ENCODE data around the gene DTL. TPM values are rescaled to one million over a fixed set of nuclear protein-coding genes. Genes with fewer than 3 reads are reported as not detected.
A peak's percentile ranks its signal among the peaks of the same experiment; 100 is the strongest.

DTL gene
- total RNA-seq, 1 donor from 2014 or later, result 0.43 TPM

- intact Hi-C loops (cut with DNase I), result no loop called here
- ATAC-seq (ENCODE audit: poor library complexity), result no peak
Observed at GRCh38 chr1:212118167-212118871, 82.8 kb downstream of the DTL start.

GRCh38 chr1:212118872-212119260 is 83.3 kb downstream of the DTL start:
- no peak for DNase-seq
- ATAC-seq (ENCODE audit: poor library complexity), result no peak
- intact Hi-C loops (cut with DNase I), result no loop called here

More at GRCh38 chr1:212118167-212118871, 82.8 kb downstream of the DTL start:
- no peak for DNase-seq

- intact Hi-C loops (cut with DNase I), result no loop called here
- DNase-seq (peak; percentile 58), ATAC-seq (ENCODE audit: poor library complexity) (peak; percentile 95)
Observed at GRCh38 chr1:212119397-212119837, 83.9 kb downstream of the DTL start.

GRCh38 chr1:212119863-212120262 is 84.3 kb downstream of the DTL start:
- intact Hi-C loops (cut with DNase I), result no loop called here
- DNase-seq, result no peak

GRCh38 chr1:212121779-212122178 is 86.2 kb downstream of the DTL start:
- no peak for ATAC-seq (ENCODE audit: poor library complexity)
- intact Hi-C loops (cut with DNase I), result no loop called here

More at GRCh38 chr1:212119863-212120262, 84.3 kb downstream of the DTL start:
- peak; percentile 19 for ATAC-seq (ENCODE audit: poor library complexity)

GRCh38 chr1:212124690-212125582 is 89.4 kb downstream of the DTL start:
- ATAC-seq (ENCODE audit: poor library complexity) (peak; percentile 50), DNase-seq (no peak)
- intact Hi-C loops (cut with DNase I), result no loop called here

More at GRCh38 chr1:212121779-212122178, 86.2 kb downstream of the DTL start:
- no peak for DNase-seq

- ATAC-seq (ENCODE audit: poor library complexity), result no peak
- intact Hi-C loops (cut with DNase I), result no loop called here
- no peak for DNase-seq
Observed at GRCh38 chr1:212125654-212126053, 90.1 kb downstream of the DTL start.

GRCh38 chr1:212127221-212127620 is 91.7 kb downstream of the DTL start:
- no peak for DNase-seq
- intact Hi-C loops (cut with DNase I), result no loop called here
- ATAC-seq (ENCODE audit: poor library complexity), result no peak

GRCh38 chr1:212129781-212130180 is 94.2 kb downstream of the DTL start:
- DNase-seq (no peak), ATAC-seq (ENCODE audit: poor library complexity) (no peak)
- intact Hi-C loops (cut with DNase I), result no loop called here

GRCh38 chr1:212132025-212132424 is 96.5 kb downstream of the DTL start:
- no peak for ATAC-seq (ENCODE audit: poor library complexity)
- intact Hi-C loops (cut with DNase I), result no loop called here
- DNase-seq, result no peak

GRCh38 chr1:212133319-212133718 is 97.8 kb downstream of the DTL start:
- intact Hi-C loops (cut with DNase I), result no loop called here
- ATAC-seq (ENCODE audit: poor library complexity) (no peak), DNase-seq (no peak)

GRCh38 chr1:212135166-212135565 is 99.6 kb downstream of the DTL start:
- DNase-seq, result no peak
- no peak for ATAC-seq (ENCODE audit: poor library complexity)
- intact Hi-C loops (cut with DNase I), result no loop called here

GRCh38 chr1:212137854-212138253 is 102.3 kb downstream of the DTL start:
- DNase-seq, result no peak
- intact Hi-C loops (cut with DNase I), result no loop called here
- no peak for ATAC-seq (ENCODE audit: poor library complexity)

GRCh38 chr1:212138457-212138856 is 102.9 kb downstream of the DTL start:
- no peak for ATAC-seq (ENCODE audit: poor library complexity)
- DNase-seq, result no peak
- intact Hi-C loops (cut with DNase I), result no loop called here

GRCh38 chr1:212139526-212140135 is 104.1 kb downstream of the DTL start:
- DNase-seq (no peak), ATAC-seq (ENCODE audit: poor library complexity) (no peak)
- intact Hi-C loops (cut with DNase I), result no loop called here

GRCh38 chr1:212141404-212141803 is 105.9 kb downstream of the DTL start:
- DNase-seq, result no peak
- no peak for ATAC-seq (ENCODE audit: poor library complexity)
- intact Hi-C loops (cut with DNase I), result no loop called here

- ATAC-seq (ENCODE audit: poor library complexity), result no peak
- no peak for DNase-seq
- intact Hi-C loops (cut with DNase I), result no loop called here
Observed at GRCh38 chr1:212142883-212143530, 107.5 kb downstream of the DTL start.

- intact Hi-C loops (cut with DNase I), result no loop called here
- ATAC-seq (ENCODE audit: poor library complexity) (no peak), DNase-seq (no peak)
Observed at GRCh38 chr1:212147581-212148033, 112.1 kb downstream of the DTL start.

GRCh38 chr1:212149566-212149965 is 114.0 kb downstream of the DTL start:
- intact Hi-C loops (cut with DNase I), result no loop called here
- no peak for ATAC-seq (ENCODE audit: poor library complexity)
- no peak for DNase-seq

Measured in Right ventricle myocardium superior (tissue), 1 donor.